HG03066 (cell line): ENCODE results near the gene HDAC4.
"Not testable (repeated sequence)": the region's sequence is repeated elsewhere in the genome, so short reads cannot be mapped to it uniquely, and the experiment has no call there.

ENCODE experiments used
- ATAC-seq: cut with Tn5 transposase; IDR thresholded peaks from one replicate; pipeline ENCODE4 v1.9.1; 2021; ENCODE audit warnings: low read depth; ENCODE audit not compliant: unreplicated experiment

HDAC4 gene

DNA sequence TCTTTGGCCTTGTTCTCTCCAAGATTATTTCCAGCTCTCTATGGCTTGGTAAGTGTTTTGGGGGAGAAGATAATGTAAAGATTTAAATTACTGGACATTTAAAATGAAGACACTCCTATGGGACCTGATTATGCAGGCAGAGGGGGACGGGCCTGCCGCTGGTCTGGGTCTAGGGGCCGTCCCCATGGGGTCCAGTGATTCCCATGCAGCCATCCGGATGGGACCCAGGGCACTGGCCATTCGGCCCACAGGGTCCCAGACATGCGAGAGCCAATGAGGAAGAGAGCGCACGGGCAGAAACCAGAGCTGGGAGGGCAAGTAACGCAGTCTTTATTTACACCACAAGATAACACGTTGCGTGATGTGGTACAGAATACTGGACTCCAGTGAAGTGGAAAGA, 353.0 kb downstream of the HDAC4 start:
- ATAC-seq, result no peak

DNA sequence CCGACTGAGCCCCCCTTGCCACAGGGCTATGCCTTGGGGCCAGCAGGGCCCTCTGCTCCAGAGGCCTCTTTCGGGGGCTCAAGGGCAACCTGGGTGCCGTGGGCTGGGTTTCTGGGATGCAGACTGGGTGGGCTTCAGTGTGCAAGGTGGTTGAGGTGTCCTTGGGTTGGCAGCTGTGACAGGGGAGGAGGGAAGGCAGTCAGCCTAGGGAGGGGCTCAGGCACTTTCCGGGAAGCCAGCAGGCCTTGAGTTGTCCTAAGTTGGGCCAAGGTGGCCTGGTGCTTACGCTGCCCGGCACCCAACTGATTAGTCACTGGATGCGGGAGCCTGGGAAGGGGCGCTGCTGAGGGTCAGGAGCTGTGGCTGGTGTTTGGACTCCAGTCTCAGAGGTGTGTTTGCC, 353.4 kb downstream of the HDAC4 start:
- no peak for ATAC-seq

DNA sequence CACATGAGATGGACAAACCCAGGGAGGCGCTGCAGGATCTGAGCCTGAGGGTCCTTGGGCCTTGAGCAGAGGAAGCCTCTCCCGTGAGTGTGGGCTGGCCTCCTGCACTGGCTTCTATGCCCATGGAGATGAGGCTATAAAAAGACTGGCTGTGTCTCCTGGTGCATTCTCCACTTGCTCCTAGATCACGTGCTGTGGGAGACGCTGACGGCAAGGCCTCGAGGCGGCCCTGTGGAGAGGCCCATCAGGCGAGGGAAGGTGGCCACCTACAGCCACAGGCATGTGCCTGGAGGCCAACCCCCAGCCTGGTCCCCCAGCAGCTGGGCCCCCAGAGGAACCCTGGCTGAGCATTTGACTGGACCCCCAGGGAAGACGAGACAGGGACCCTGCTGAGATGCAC, 354.0 kb downstream of the HDAC4 start:
- no peak for ATAC-seq

DNA sequence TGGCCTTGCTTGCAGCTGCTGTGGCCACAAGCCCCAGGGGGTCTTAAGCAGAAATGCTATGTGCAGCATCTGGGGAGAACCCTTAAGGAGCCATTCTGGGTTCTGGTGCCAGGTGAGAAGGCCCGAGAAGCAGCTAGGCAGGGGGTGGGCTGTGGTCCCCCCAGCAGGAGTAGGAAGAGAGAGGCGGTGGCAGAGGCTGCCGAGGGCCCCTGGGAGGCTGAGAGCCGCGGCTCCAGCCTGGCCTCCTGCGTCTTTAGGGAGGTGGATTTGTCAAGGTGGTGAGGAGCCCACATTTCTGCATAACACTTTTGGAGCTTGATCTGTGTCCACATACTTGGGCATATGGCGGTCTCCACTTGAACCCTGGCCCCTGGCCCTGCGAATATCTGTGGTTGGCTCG, 356.5 kb downstream of the HDAC4 start:
- no peak for ATAC-seq

DNA sequence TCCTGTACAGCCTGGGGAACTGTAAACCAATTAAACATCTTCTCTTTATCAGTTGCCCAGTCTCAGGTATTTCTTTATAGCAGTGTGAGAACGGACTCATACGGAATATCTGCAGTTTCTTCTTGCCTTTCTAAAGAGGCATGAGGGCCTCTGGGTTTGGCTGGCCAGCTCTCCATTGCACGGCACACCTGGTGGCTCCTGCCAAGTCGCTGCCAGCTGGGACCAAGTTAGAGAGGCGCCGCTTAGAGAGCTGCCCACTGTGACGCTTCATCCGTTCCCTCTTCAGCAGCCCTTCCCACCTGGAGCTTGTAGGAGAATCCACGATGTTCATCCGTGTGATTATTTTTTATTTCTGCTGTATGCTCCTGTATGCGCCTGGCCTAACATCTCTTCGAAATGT, 357.5 kb downstream of the HDAC4 start:
- no peak for ATAC-seq

DNA sequence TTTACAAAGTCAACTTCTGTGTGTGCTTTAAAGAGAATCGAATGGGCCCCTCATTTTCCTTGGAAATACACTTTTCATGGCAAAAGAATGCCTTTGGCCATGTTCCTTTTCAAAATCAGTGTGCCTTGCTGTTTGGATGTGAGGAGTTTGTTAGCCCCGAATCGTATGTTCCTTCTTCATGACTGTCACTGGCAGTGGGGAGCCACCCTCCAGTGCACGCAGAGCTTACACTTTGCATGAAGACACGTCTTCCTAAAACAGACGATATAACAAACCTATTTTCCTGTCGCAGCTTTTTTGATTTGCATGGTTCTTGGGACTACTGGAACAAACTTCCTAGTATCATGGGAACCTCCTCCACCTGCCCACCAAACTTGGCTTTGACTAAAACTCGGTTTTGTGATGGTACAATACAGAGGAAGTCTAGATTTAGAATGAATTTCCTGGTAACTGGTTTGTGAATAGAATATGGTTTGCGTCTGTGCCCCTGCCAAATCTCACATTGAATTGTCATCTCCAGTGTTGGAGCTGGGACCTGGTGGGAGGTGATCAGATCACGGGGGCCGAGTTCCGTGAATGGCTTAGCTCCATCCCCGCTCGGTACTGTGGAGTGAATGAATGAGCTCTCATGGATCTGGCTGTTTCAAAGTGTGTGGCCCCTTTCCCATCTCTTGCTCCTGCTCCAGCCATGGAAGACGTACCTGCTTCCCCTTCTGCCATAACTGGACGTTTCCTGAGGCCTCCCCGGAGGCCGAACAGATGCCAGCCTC, 358.1 kb downstream of the HDAC4 start:
- ATAC-seq, result no peak

DNA sequence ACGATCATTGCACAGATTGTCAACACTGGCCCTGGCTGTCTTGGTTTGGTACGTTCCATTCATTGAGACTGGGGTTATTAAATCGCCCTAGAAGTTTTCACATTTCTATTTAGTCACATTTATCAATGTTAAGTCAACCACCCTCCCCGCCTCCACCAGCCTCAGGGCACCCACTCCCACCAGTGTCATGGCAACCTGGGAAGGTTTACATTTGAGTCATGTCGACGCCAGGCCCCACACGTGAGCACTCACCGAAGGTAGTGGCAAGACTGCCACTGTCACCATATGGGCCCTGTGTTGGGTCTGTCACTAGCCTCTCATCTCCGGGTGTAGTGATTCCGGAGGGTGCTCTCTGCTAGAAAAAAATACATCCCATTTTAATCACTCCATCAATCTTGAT, 358.8 kb downstream of the HDAC4 start:
- ATAC-seq, result no peak

DNA sequence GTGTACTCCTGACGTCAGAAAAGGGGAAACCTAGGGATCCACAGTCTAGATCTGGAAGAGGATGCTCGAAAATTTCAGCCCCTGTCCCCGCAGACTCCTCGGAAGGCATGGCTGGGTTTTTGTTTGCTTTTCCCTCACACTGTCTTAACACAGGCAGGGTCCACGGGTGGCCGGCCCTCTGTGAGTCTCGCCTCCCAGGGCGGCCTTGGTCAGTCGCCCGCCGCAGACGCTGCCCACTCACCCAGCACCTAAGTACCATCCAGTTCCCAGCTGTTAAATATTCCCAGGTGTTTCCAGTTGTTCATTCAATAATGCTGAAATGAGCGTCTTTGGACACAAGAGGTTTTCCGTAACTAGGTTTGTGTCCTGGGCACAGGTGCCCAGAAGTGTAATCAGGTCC, 359.8 kb downstream of the HDAC4 start:
- no peak for ATAC-seq

DNA sequence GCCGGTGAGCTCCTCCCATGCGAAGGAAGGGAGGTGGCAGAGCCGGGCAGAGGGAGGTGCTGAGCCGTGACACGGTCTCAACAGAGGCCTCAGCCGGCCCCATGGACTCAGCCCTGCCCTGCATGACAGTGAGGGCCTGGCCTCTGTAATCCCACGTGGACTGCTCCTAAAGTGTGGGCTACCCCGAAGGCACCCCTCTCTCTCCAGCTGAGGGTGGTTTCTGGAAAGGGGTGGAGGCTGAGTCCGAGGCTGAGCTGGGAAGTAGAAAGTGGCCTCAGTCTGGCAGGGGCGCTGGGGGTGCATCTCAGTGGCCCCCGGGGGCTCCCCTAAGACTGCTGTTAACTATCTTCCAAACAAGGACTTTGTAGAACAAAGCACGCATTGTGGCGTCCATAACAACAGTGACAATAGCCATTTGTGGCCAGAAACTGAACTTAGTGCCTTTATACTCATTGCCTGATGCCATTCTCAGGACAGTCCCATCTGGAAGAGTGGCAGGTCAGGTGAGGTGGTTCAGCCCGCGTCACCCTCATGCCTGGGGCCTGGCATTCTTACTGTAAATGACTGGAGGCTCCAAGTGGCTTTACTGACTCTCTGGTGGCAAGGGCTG, 360.6 kb downstream of the HDAC4 start:
- no peak for ATAC-seq

DNA sequence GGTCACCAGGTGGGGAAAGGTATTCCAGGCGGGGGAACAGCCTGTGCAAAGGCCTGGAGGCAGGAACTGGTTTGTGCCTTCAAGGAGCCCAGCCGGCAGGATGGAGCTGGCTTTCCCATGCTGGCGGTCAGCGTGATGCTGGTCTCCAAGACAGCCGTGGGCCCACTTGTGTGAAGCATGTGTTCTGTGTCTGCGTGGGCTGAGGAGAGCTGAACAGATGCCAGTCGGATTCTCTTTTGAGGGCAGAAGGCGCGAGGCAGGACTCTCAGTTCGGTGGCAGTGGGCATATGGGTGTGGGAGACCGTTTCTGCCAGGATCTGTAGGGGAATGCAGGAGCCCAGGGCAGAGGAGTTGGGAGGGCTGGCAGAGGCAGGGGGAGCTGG, 361.4 kb downstream of the HDAC4 start:
- ATAC-seq, result no peak

DNA sequence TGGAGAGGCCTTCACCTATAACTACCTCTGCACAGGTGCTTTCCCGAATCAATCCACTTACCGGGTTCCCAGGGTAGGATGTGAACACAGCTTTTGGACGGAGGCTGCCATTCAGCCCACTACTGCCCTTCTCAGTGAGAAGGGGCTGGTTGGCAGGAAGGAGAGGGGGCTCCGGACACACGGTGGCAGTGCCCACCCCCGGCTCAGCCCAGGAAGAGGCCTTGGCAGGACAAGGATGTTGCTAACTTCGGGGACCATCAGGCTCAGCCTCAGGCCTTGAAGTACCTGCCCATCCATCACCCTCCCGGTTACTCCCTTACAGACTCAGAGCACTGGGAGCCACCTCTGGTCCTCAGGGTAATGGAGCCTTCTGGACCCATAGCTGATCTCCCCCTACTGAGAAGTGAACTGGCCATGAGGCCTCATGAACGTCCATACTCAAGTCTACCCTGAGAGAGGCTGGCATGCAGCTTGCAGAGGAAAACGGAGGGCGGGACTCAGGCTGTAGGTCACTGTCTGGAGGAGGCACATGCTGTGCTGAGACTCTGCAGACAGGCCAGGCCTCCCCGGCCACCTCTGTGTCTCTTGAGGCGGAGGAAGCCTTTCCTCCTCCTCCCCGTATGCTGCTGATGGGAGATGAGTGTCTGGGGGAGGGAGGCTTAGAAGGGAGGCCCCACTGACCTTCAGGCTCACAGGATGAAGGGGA, 361.9 kb downstream of the HDAC4 start:
- ATAC-seq, result no peak

DNA sequence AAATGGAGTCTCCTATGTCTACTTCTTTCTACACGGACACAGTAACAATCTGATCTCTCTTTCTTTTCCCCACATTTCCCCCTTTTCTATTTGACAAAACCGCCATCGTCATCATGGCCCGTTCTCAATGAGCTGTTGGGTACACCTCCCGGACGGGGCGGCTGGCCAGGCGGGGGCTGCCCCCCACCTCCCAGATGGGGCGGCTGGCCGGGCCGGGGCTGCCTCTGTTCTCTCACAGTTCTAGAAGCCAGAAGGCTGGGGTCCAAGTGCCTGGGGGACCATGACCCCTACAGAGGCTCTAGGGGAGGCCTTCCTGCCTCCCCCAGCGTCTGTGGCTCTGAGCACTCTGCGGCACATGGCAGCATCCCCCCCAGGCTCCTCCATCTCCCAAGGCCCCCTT, 362.5 kb downstream of the HDAC4 start:
- ATAC-seq, result not testable (repeated sequence)

DNA sequence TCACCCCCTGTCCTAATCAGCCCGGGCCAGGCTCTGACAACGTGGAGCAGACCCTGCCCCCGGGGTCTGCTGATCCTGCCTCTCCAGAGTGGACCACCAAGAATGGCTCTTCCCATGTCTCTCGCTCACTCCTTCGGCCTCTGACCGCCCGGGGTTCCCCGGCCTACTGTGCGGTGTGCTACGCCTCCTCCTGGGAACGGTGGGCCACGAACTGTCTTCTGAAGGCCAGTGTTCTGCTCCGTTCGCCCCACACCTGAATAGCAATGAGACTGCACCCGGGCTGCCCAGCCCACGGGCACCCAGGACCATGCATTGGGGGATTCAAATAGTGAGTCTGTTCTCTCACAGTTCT, 363.3 kb downstream of the HDAC4 start:
- ATAC-seq, result no peak

DNA sequence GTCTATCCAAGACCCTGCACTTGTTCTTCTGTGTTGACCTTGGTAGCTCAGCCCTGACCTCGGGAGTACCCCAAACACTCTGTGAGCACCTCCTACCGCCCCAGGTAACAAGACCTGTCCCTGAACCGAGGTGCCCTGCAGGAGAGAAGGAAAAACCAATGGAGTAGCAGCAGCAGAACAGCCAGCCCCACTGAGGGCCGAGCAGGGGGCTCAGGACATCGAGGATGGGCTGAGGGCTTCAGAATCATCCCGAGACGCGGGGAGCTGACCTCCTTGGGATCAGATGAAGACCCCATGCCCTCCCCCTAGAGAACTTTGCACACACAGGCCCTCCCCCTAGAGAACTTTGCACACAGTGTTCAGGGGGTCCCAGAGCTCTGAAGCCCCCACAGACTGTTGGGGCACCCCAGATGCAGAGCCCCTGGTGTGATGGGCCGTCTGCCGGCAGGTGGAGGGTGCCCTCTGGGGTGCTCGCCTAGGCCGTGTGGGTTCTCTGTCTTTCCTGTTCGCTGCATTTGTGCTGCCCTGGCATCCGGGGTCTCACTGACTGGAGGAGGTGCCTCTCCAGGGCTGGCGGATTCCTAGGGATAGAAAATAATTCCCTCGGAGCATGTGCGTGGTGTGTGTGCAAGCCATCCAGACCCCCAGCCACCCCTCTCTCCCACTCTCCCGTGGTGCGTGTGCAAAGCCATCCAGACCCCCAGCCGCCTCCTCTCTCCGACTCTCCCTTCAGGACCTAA, 363.8 kb downstream of the HDAC4 start:
- ATAC-seq, result no peak

DNA sequence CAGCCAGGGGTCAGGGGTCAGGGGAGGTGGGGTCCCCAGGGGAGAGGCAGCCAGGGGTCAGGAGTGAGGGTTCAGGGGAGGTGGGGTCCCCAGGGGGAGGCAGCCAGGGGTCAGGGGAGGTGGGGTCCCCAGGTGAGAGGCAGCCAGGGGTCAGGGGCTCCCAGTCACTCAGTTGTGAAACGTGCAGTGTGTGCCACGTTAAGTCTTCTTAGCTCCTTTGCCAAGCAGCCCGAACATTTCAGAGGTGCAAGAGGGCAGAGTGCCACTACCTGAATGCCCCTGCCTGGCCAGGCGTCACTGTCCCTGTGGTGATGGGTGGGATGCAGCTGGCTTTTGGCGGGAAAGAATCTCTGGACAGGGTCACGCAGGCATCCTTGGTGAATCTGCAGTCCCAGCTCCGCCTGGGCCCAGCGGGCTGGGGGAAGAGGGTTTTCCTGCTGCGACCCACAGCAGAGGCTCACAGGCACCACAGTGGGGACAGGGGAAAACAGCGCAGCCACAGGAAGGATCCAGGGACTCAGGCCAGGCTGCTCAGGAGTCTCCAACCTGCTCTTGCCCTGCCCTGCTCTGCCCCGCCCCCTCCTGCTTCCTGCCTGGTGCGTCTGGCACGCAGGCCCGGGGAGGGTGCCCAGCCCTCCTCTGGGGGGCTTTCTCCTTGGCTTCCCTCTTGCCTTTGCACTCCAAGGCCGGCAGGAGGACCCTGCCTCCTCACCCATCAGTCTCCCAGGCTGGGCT, 364.7 kb downstream of the HDAC4 start:
- ATAC-seq, result no peak

DNA sequence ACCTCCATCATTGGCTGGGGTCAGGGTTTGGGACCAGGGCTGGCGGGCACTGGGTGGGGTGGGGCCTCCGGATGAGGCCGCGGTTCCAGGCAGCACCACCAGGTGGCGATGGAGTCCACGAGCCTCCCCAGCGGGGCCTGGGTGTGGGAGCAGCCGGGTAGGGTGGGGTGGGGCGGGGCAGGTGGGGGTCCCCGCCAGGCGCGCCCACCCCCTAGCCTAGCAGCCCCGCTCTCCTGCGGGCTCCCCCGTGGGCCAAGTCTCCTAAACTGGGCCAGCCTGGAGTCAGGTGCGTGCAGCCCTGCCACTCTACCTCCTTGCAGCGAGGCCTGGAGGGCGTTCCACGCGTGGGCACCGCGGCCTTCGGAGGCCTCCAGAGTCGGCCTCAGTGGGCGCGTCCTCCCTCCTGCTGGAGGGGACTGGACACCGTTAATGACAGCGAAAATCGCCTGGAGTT, 365.4 kb downstream of the HDAC4 start:
- no peak for ATAC-seq

DNA sequence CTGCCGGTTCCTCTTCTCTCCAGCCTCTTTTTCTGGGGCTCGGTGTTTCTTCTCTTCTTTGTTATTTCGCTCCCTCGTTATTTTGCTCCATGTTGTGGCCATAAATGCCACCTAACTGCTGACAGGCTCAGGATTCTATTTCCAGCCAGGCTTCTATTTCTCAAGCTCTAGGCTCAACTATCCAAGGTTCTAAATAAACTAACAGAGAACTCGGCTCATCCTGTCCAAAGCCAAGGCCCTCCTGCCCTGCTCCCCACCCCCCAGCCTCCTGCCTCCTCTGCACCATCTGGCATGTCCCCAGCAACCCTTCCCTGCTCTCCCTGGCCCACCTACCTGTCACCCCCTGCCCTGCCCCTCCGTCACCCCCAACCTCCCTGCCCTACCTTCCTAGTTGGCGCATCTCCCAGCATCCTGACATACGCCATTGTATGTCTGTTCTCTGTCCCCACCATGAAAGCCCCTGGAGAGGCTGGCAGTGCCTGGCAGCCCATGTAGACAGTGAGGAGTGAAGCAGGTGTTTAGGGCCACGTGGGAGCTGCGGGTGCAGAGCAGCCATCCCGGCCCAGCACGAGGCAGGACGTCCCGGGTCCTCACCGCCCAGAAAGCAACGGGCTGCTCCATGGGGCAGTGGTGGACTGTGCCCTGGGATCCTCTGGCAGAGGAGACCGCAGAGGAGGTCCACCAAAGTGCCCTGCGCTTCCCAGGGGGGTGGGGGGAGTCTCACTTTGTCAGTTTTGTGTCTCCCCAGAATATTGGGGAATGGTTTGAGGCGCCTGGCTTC, 366.1 kb downstream of the HDAC4 start:
- ATAC-seq, result no peak

DNA sequence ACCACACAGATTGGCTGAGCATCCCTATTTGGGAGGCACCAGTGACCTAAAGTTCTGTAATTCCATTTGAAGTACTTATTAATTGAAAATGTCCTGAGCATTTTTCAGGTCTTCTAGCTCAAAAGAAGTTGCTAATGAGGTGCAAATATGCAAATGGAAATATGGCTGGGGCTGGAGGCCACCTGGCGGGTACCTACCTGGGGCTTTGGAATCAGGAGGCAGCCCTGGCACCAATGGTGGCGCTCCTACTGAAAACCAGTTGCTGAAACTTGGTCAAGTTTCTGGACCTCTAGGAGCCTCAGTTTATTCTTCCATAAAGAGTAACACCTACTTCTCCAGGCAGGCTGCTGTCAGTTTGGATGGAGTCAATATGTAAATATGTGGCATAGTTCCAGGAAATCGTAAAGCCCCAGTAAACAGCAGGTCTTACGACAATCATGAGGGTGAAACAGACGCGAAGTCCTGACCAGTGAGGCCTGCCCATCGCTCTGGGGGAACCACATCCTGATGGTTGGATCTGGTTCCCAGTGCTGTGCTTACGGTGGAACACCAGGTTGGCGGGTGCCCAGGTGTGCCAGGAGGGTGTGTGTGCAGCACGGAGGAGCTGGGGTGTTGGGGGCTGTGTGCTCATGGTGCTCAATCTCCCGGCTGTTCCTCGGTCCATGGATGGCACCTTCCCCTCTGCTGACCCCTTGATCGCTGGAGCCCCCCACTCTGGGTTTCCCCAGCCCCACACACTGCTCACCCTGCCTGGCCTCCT, 366.8 kb downstream of the HDAC4 start:
- ATAC-seq, result no peak

DNA sequence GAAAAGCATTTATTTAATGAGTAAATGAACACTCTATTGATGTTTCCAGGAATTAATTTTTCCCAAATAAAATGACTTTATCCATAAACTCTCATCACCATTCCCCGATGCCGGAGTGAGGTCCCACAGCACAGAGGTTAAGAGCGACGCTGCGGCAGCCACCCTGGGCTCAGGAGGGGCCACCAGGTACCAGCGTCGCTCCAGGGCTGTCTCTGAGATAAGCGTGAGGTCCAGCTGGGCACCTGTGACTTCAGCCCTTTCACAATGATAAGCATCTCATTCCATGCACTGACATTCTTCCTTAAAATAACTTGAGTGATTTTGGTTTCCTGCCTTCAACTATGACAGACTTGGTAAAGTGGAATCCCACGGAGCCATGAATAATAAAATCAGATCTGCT, 370.9 kb downstream of the HDAC4 start:
- no peak for ATAC-seq
